ES-I3 (cell line): ENCODE measurements around the gene RPF1.
"Not testable (repeated sequence)": the region's sequence is repeated elsewhere in the genome, so short reads cannot be mapped to it uniquely, and the experiment has no call there.

Source experiments
- H3K36me3 ChIP-seq: 2 replicates; pipeline ENCODE4 v1.6.1; 2013; ENCODE audit warnings: mild to moderate bottlenecking, low read length, control low read depth, moderate library complexity; ENCODE audit not compliant: insufficient read depth
- H3K4me1 ChIP-seq: 2 replicates; pipeline ENCODE4 v1.6.1; 2013; ENCODE audit warnings: mild to moderate bottlenecking, control low read depth, low read length; ENCODE audit not compliant: insufficient read depth
- H3K9ac ChIP-seq: 2 replicates; pipeline ENCODE4 v1.6.1; 2013; ENCODE audit warnings: low read depth, mild to moderate bottlenecking, low read length, moderate library complexity
- H3K9me3 ChIP-seq: 2 replicates; pipeline ENCODE4 v1.6.1; 2013; ENCODE audit warnings: mild to moderate bottlenecking, low read length, moderate library complexity; ENCODE audit not compliant: control insufficient read depth, insufficient read depth

RPF1 gene, protein sequence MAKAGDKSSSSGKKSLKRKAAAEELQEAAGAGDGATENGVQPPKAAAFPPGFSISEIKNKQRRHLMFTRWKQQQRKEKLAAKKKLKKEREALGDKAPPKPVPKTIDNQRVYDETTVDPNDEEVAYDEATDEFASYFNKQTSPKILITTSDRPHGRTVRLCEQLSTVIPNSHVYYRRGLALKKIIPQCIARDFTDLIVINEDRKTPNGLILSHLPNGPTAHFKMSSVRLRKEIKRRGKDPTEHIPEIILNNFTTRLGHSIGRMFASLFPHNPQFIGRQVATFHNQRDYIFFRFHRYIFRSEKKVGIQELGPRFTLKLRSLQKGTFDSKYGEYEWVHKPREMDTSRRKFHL

GRCh38 chr1:84478876-84479868 is at the start of gene RPF1:
RPF1 (plus strand) TSS chr1:84479266; CDS start chr1:84479282, 16 bp downstream.
- H3K4me1 ChIP-seq: no peaks in the 10 kb centered on the region
- no peaks in the 10 kb centered on the region; the same call in 1 of the 2 replicates for H3K36me3 ChIP-seq
- peak within 1 kb of the TSS; percentile 91 for H3K9ac ChIP-seq
- H3K9me3 ChIP-seq: no peaks in the 10 kb centered on the region

- Histone ChIP-seq H3K9ac (no peak overlapping the region), H3K36me3 (no peaks in the 10 kb centered on the region), H3K9me3 (no peaks in the 10 kb centered on the region; the same call in 1 of the 2 replicates), H3K4me1 (no peaks in the 10 kb centered on the region)
These were observed 48.5 kb upstream of the RPF1 start for GRCh38 chr1:84430546-84430945.

DNA sequence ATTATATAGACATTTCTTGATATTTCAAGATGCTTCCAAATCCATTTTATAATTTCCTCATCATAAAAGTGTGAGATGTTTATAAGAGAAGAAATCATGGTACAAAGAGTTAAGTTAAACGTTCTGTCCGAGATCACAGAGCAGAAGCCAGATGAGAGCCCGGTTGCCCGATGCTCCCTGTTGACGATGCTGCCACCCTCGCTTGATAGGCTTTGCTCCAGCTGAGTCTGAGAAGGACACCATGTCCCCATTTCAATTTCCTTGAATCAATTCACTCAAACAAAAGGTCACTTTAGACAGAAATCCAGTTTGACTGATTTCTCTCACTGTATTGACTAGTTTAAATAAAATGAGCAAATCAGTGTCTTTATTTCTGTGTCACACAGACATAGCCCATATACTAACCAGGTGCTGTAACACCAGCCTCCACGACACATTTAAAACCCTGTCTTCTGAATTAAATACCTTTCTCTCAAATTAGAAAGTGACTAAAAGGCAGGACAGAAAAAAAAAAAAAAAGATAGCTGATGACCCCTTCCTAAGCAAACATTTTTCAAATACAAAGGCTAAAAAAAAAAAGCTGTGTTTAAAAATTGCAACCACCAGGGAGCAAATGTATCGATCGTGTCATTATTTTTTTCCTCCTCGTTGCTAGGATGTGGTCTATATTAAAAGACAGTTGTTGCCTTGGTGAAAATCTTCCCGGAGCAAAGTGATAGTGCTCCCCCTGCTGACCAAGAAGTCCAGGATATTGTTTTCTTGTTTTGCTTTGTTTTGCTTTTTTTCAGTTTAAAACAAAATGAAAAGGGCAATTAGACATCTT is 45.6 kb upstream of the RPF1 start:
- H3K9me3 ChIP-seq: no peaks in the 10 kb centered on the region; the same call in 1 of the 2 replicates
- no peaks in the 10 kb centered on the region for H3K36me3 ChIP-seq
- H3K4me1 ChIP-seq: no peaks in the 10 kb centered on the region
- H3K9ac ChIP-seq: no peak overlapping the region

DNA sequence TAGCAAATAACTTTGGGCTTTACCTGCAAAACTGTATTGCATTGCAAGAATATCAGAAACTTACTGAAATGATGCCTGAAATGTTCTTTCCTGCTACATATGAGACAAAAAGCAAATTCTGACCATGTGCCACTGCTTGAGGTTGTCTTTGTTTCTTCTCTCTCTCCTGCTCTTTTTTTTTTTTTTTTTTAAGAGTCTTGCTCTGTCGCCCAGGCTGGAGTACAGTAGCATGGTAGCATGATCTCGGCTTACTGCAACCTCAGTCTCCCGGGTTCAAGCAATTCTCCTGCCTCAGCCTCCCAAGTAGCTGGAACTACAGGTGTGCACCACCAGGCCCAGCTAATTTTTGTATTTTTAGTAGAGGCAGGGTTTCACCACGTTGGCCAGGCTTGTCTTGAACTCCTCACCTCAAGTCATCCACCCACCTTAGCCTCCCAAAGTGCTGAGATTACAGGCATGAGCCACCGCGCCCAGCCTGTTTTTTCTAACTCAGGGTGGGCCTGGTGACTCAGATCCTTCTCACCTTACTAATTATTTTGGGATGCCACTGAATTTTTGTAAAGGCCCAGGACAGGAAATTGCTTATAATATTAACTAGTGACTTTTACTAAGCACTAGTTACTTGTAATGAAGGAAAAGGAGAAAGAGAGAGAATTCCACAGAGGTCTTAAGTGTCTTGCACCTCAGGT is 44.8 kb upstream of the RPF1 start:
- Histone ChIP-seq H3K36me3 (no peaks in the 10 kb centered on the region), H3K4me1 (no peaks in the 10 kb centered on the region), H3K9ac (no peak overlapping the region), H3K9me3 (no peaks in the 10 kb centered on the region; the same call in 1 of the 2 replicates)

GRCh38 chr1:84434801-84435549 is 44.1 kb upstream of the RPF1 start:
- H3K9me3 ChIP-seq: no peaks in the 10 kb centered on the region; the same call in 1 of the 2 replicates
- H3K4me1 ChIP-seq: no peaks in the 10 kb centered on the region
- no peak overlapping the region for H3K9ac ChIP-seq
- H3K36me3 ChIP-seq: no peaks in the 10 kb centered on the region

- Histone ChIP-seq H3K9me3 (no peaks in the 10 kb centered on the region), H3K9ac (no peak overlapping the region), H3K36me3 (no peaks in the 10 kb centered on the region), H3K4me1 (no peaks in the 10 kb centered on the region)
These were observed 42.0 kb upstream of the RPF1 start for GRCh38 chr1:84436876-84437655.

DNA sequence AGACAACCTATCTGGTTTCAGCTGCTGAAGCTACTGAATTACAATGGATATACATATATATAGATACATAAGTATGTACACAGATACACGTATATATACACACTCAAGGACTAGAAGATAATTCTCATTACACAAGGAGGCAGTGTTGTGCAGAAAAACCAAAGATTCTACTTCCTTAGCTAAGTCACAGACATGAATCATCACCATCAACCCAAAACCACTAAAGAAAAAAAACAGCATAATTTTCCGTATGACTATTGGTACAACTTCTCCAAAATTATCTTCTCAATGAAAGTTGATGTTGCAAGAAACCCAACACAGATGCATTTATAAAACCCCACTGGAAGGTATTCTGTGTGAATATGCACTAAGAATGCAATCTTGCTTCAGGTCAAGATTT is 36.8 kb upstream of the RPF1 start:
- no peaks in the 10 kb centered on the region for H3K36me3 ChIP-seq
- no peaks in the 10 kb centered on the region for H3K4me1 ChIP-seq
- no peaks in the 10 kb centered on the region for H3K9me3 ChIP-seq
- H3K9ac ChIP-seq: no peak overlapping the region

- H3K4me1 ChIP-seq, H3K9me3 ChIP-seq, H3K9ac ChIP-seq, H3K36me3 ChIP-seq: not testable (repeated sequence)
These were observed 36.1 kb upstream of the RPF1 start for GRCh38 chr1:84442747-84443646.

- not testable (repeated sequence) for H3K4me1 ChIP-seq
These were observed 30.4 kb upstream of the RPF1 start for GRCh38 chr1:84448704-84449103.

DNA sequence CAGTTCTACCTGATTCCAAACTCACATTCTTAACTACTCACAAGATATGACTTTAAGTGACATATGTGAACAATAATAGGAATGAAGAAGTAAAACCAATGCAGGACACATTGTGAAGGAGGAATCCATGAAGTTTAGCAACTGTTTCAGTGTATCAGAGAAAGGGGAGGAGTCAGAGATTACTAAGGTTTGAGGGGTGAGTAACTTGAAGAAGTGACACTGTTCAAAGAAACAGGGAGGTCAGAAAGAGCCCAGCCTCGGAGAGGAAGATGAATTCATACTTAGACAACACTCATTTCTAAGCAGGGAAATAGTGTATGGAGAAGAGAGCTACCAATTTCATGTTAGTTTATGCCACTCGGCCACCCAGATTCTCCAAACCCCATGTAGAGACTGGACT is 28.2 kb upstream of the RPF1 start:
- no peaks in the 10 kb centered on the region for H3K4me1 ChIP-seq
- no peaks in the 10 kb centered on the region for H3K9me3 ChIP-seq
- H3K9ac ChIP-seq: no peak overlapping the region
- no peaks in the 10 kb centered on the region for H3K36me3 ChIP-seq

More at GRCh38 chr1:84448704-84449103, 30.4 kb upstream of the RPF1 start:
- not testable (repeated sequence) for H3K36me3 ChIP-seq, H3K9ac ChIP-seq, H3K9me3 ChIP-seq

- Histone ChIP-seq H3K36me3 (no peaks in the 10 kb centered on the region), H3K4me1 (no peaks in the 10 kb centered on the region), H3K9me3 (no peaks in the 10 kb centered on the region)
These were observed 26.6 kb upstream of the RPF1 start for GRCh38 chr1:84452436-84452835.

DNA sequence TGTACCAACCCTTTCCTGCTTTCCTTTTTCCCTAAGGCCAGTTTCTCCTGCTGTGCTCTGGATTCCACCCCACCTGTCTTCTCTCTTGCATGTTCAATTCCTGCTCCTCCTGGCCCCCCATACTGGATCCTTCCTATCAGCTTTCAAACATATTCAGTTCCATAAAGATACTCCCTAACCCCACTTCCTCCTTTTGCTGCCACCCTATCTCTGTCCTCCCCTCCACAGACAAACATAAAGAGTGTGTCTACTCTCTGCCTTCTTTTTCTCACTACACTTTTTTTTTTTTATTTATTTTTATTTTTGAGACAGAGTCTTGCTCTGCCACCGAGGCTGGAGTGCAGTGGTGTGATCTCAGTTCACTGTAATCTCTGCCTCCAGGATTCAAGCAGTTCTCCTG is 16.9 kb upstream of the RPF1 start:
- H3K4me1 ChIP-seq: no peaks in the 10 kb centered on the region
- H3K36me3 ChIP-seq: no peaks in the 10 kb centered on the region
- no peaks in the 10 kb centered on the region for H3K9me3 ChIP-seq
- H3K9ac ChIP-seq: no peak overlapping the region

More at GRCh38 chr1:84452436-84452835, 26.6 kb upstream of the RPF1 start:
- no peak overlapping the region for H3K9ac ChIP-seq
